Ovary (tissue), 3 donors: ENCODE results near the gene THADA.

ENCODE experiments used
- CTCF ChIP-seq, 3 donors: fragments of 450-650 bp in 2 of 3; fragments of 200-600 bp in 1 of 3; IDR thresholded peaks; one replicate each; pipeline versions ENCODE4 v1.5.1 to v1.8.0; 2016 to 2022; ENCODE audit warnings: antibody characterized with exemption in 3 of 3, mild to moderate bottlenecking in 1 of 3
- POLR2A ChIP-seq: fragments of 450-650 bp; IDR thresholded peaks from one replicate; pipeline ENCODE4 v1.6.1; 2017; ENCODE audit warnings: antibody characterized with exemption, mild to moderate bottlenecking, moderate library complexity
- donor health status: DM: no; HTN: no; CAD: no.

DNA sequence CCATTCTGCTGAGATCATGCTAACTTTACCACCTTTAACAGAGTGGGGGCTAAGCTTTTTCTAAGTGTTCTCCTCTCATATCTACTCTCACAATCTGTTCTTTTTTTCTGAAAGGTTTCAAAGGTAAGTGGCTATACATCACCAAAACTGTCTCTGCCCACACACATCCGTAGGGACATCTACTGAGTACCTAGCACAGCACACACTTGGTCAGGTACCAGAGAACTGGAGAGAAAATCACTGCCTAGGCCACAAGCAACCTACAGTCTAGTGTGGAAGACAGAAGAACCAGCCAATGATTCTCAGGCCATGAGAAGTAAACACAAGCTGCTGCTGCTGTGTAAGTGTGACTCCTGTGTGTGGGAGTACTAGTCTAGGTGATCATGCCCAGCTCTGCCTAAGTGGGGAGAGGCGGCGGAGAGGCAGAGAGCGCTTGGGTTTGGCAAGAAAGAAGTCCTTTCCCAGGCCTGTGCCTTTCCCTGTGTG is 193.3 kb downstream of the THADA start:
- no peak for TF ChIP-seq CTCF (IDR thresholded peaks at IDR 0.05)
- TF ChIP-seq POLR2A, result no peak
